Measurements from ENCODE around the gene VTCN1. TPM values are rescaled to one million over a fixed set of nuclear protein-coding genes. Genes with fewer than 3 reads are reported as not detected.

VTCN1 gene
- total RNA-seq, 1 experiment from 2014 or later, result not detected

DNA sequence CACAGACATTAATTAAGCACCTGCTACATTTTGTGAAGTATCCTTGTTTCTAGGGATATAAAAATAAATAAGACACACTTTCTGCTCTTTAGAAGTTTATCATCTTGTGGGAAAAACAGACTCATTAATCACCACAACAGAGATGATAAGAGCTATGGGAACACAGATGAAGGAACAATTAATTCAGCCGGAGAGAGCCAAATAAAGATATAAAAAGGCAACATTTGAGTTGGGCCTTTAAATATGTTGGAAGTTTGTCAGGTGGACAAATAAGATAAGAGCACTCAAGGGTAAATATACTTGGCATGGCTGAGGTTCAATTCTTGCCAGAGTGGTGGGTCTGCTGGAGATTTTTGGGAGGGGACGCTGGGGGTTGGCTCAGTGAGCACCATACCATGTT lies 34.2 kb upstream of the VTCN1 start (continued):
- TF ChIP-seq ETV6 (CRISPR knock-in tag; IDR thresholded peaks at IDR 0.05) (no peak), ZNF423 (CRISPR knock-in tag; IDR thresholded peaks at IDR 0.05) (no peak), ZNF263 (CRISPR knock-in tag; IDR thresholded peaks at IDR 0.05; ENCODE audit: low read depth) (no peak), OVOL2 (CRISPR knock-in tag; IDR thresholded peaks at IDR 0.05; ENCODE audit: borderline replicate concordance) (no peak), CBFB (CRISPR knock-in tag; IDR thresholded peaks at IDR 0.05; ENCODE audit: low read depth) (no peak)
- TF ChIP-seq, protein P1, sequence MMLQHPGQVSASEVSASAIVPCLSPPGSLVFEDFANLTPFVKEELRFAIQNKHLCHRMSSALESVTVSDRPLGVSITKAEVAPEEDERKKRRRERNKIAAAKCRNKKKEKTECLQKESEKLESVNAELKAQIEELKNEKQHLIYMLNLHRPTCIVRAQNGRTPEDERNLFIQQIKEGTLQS (CRISPR knock-in tag; conservative IDR thresholded peaks at IDR 0.05), result no peak
- TF ChIP-seq, protein P2, sequence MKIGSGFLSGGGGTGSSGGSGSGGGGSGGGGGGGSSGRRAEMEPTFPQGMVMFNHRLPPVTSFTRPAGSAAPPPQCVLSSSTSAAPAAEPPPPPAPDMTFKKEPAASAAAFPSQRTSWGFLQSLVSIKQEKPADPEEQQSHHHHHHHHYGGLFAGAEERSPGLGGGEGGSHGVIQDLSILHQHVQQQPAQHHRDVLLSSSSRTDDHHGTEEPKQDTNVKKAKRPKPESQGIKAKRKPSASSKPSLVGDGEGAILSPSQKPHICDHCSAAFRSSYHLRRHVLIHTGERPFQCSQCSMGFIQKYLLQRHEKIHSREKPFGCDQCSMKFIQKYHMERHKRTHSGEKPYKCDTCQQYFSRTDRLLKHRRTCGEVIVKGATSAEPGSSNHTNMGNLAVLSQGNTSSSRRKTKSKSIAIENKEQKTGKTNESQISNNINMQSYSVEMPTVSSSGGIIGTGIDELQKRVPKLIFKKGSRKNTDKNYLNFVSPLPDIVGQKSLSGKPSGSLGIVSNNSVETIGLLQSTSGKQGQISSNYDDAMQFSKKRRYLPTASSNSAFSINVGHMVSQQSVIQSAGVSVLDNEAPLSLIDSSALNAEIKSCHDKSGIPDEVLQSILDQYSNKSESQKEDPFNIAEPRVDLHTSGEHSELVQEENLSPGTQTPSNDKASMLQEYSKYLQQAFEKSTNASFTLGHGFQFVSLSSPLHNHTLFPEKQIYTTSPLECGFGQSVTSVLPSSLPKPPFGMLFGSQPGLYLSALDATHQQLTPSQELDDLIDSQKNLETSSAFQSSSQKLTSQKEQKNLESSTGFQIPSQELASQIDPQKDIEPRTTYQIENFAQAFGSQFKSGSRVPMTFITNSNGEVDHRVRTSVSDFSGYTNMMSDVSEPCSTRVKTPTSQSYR (CRISPR knock-in tag; IDR thresholded peaks at IDR 0.05), result no peak

DNA sequence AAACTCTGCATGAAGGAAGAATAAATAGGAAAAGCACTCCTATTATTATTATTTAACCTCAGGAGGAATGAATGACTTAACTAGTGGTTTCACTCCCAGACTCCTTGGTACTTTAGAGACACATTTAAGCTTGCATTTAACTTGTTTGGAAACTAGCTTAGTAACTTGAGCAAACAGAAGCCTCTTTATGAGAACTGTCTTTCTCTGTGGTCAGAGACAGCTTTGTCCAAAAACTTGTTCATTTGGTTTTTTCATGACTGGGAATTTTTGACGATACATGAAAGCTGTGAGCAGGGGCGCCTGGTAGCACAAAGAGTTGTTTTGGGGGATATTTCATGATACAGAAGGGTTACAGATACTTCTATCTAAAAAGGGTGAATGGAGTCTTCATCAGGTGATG lies 33.6 kb upstream of the VTCN1 start:
- no peak for TF ChIP-seq PRRX2 (CRISPR knock-in tag; IDR thresholded peaks at IDR 0.05)
- ChIA-PET POLR2A (no interaction called here), CTCF (no interaction called here)
- H3K27me3 Mint-ChIP-seq (ENCODE audit: low read depth), result no peaks in the 10 kb centered on the region
- no peak for ATAC-seq
- DNase-seq (ENCODE audit: low spot score), result no peak
- peaks cover 10% of the 10 kb centered on the region for H3K9me3 Mint-ChIP-seq
- peaks cover 14% of the 10 kb centered on the region for H3K4me1 Mint-ChIP-seq
- no peak overlapping the region for H3K27ac Mint-ChIP-seq
- H3K4me3 Mint-ChIP-seq, result no peak overlapping the region
- H3K36me3 Mint-ChIP-seq, result no peaks in the 10 kb centered on the region

DNA sequence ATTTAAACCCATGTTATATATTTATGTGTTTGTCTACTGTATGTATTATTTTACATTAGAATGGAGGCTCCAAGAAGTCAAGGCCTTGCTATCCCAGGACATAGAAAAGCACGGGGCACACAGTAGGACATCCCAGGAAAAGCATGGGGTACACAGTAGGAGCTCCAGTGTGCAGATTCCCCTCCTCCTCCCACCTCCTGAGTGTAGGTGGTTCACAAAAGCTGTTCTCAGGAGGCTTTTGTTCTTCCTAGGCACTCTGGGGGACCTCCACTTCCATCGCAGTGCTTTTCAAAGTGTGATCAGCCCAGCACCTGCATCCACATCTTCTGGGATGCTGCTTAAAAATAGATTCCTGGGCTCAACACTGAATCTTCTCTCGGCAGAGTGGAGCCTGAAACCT lies 30.8 kb upstream of the VTCN1 start:
- CTCF ChIA-PET, result interaction anchor here (1.5 kb wide), 1 partner anchor 43 kb away, joined by 5 read pairs; no protein-coding TSS in a partner anchor
- ATAC-seq, result peak; percentile 63
- POLR2A ChIA-PET, result no interaction called here
- H3K27ac Mint-ChIP-seq, result no peak overlapping the region
- no peaks in the 10 kb centered on the region for H3K27me3 Mint-ChIP-seq (ENCODE audit: low read depth)
- DNase-seq (ENCODE audit: low spot score), result no peak
- no peaks in the 10 kb centered on the region for H3K36me3 Mint-ChIP-seq
- H3K4me3 Mint-ChIP-seq, result no peak overlapping the region
- H3K9me3 Mint-ChIP-seq, result peaks cover 16% of the 10 kb centered on the region
- TF ChIP-seq HMGA2 (CRISPR knock-in tag; IDR thresholded peaks at IDR 0.05), result no peak
- TF ChIP-seq TP53 (CRISPR knock-in tag; IDR thresholded peaks at IDR 0.05), result no peak
- TF ChIP-seq ZNF423 (CRISPR knock-in tag; IDR thresholded peaks at IDR 0.05), result peak; percentile 89
- no peak for TF ChIP-seq TCF7 (CRISPR knock-in tag; IDR thresholded peaks at IDR 0.05; ENCODE audit: low read depth)
- TF ChIP-seq, protein P3, sequence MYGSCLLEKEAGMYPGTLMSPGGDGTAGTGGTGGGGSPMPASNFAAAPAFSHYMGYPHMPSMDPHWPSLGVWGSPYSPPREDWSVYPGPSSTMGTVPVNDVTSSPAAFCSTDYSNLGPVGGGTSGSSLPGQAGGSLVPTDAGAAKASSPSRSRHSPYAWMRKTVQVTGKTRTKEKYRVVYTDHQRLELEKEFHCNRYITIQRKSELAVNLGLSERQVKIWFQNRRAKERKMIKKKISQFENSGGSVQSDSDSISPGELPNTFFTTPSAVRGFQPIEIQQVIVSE (CRISPR knock-in tag; IDR thresholded peaks at IDR 0.05; ENCODE audit: borderline replicate concordance), result no peak
- TF ChIP-seq, protein P4, sequence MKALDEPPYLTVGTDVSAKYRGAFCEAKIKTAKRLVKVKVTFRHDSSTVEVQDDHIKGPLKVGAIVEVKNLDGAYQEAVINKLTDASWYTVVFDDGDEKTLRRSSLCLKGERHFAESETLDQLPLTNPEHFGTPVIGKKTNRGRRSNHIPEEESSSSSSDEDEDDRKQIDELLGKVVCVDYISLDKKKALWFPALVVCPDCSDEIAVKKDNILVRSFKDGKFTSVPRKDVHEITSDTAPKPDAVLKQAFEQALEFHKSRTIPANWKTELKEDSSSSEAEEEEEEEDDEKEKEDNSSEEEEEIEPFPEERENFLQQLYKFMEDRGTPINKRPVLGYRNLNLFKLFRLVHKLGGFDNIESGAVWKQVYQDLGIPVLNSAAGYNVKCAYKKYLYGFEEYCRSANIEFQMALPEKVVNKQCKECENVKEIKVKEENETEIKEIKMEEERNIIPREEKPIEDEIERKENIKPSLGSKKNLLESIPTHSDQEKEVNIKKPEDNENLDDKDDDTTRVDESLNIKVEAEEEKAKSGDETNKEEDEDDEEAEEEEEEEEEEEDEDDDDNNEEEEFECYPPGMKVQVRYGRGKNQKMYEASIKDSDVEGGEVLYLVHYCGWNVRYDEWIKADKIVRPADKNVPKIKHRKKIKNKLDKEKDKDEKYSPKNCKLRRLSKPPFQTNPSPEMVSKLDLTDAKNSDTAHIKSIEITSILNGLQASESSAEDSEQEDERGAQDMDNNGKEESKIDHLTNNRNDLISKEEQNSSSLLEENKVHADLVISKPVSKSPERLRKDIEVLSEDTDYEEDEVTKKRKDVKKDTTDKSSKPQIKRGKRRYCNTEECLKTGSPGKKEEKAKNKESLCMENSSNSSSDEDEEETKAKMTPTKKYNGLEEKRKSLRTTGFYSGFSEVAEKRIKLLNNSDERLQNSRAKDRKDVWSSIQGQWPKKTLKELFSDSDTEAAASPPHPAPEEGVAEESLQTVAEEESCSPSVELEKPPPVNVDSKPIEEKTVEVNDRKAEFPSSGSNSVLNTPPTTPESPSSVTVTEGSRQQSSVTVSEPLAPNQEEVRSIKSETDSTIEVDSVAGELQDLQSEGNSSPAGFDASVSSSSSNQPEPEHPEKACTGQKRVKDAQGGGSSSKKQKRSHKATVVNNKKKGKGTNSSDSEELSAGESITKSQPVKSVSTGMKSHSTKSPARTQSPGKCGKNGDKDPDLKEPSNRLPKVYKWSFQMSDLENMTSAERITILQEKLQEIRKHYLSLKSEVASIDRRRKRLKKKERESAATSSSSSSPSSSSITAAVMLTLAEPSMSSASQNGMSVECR (CRISPR knock-in tag; IDR thresholded peaks at IDR 0.05; ENCODE audit: borderline replicate concordance), result no peak
- peaks cover 24% of the 10 kb centered on the region for H3K4me1 Mint-ChIP-seq

DNA sequence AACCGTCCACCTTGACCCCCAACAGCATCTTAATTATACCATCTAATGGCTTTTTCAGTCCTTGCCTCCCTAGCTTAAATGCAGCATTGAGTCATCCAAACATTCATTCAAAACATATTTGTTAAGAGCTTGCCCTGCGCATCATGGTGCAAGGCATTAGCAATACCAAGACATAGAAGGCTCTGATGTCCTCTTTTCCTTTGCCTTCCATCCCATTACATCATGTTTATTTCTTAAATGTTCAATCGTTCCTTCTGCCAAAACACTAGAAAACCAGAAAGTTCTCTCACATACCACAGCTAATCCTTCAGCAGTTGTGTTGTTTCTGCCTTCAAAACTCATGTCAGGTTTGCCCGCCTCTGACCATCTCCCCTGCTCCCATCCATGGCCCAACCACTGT lies 29.8 kb upstream of the VTCN1 start:
- ChIA-PET CTCF (interaction anchor here (1.5 kb wide), 1 partner anchor 44 kb away, joined by 5 read pairs; no protein-coding TSS in a partner anchor), POLR2A (no interaction called here)
- H3K9me3 Mint-ChIP-seq, result peaks cover 16% of the 10 kb centered on the region
- no peaks in the 10 kb centered on the region for H3K27me3 Mint-ChIP-seq (ENCODE audit: low read depth)
- peaks cover 24% of the 10 kb centered on the region for H3K4me1 Mint-ChIP-seq
- no peak for ATAC-seq
- H3K27ac Mint-ChIP-seq, result no peak overlapping the region
- no peaks in the 10 kb centered on the region for H3K36me3 Mint-ChIP-seq
- no peak for DNase-seq (ENCODE audit: low spot score)
- H3K4me3 Mint-ChIP-seq, result no peak overlapping the region
- TF ChIP-seq, protein P5, sequence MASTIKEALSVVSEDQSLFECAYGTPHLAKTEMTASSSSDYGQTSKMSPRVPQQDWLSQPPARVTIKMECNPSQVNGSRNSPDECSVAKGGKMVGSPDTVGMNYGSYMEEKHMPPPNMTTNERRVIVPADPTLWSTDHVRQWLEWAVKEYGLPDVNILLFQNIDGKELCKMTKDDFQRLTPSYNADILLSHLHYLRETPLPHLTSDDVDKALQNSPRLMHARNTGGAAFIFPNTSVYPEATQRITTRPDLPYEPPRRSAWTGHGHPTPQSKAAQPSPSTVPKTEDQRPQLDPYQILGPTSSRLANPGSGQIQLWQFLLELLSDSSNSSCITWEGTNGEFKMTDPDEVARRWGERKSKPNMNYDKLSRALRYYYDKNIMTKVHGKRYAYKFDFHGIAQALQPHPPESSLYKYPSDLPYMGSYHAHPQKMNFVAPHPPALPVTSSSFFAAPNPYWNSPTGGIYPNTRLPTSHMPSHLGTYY (CRISPR knock-in tag; IDR thresholded peaks at IDR 0.05), result no peak
- TF ChIP-seq, protein P6, sequence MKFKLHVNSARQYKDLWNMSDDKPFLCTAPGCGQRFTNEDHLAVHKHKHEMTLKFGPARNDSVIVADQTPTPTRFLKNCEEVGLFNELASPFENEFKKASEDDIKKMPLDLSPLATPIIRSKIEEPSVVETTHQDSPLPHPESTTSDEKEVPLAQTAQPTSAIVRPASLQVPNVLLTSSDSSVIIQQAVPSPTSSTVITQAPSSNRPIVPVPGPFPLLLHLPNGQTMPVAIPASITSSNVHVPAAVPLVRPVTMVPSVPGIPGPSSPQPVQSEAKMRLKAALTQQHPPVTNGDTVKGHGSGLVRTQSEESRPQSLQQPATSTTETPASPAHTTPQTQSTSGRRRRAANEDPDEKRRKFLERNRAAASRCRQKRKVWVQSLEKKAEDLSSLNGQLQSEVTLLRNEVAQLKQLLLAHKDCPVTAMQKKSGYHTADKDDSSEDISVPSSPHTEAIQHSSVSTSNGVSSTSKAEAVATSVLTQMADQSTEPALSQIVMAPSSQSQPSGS (CRISPR knock-in tag; IDR thresholded peaks at IDR 0.05; ENCODE audit: borderline replicate concordance, low read depth), result no peak
- TF ChIP-seq, protein P7, sequence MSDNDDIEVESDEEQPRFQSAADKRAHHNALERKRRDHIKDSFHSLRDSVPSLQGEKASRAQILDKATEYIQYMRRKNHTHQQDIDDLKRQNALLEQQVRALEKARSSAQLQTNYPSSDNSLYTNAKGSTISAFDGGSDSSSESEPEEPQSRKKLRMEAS (CRISPR knock-in tag; IDR thresholded peaks at IDR 0.05), result no peak
- no peak for TF ChIP-seq FOXP1 (CRISPR knock-in tag; IDR thresholded peaks at IDR 0.05; ENCODE audit: borderline replicate concordance)
- TF ChIP-seq, protein P8, sequence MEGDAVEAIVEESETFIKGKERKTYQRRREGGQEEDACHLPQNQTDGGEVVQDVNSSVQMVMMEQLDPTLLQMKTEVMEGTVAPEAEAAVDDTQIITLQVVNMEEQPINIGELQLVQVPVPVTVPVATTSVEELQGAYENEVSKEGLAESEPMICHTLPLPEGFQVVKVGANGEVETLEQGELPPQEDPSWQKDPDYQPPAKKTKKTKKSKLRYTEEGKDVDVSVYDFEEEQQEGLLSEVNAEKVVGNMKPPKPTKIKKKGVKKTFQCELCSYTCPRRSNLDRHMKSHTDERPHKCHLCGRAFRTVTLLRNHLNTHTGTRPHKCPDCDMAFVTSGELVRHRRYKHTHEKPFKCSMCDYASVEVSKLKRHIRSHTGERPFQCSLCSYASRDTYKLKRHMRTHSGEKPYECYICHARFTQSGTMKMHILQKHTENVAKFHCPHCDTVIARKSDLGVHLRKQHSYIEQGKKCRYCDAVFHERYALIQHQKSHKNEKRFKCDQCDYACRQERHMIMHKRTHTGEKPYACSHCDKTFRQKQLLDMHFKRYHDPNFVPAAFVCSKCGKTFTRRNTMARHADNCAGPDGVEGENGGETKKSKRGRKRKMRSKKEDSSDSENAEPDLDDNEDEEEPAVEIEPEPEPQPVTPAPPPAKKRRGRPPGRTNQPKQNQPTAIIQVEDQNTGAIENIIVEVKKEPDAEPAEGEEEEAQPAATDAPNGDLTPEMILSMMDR (IDR thresholded peaks at IDR 0.05), result no peak

Data from WTC11 (cell line).